H1 (cell line): ENCODE results near the gene HACE1. TPM values are rescaled to one million over a fixed set of nuclear protein-coding genes. Genes with fewer than 3 reads are reported as not detected.

Source experiments
- CTCF ChIA-PET: fragments of 300-600 bp; sonication (Branson Sonifier 250); formaldehyde crosslinking; loops from one replicate; lab custom pipeline; 2021; ENCODE audit not compliant: partially characterized antibody; lab: Charles Lee
- POLR2A ChIA-PET: fragments of 300-600 bp; sonication (Branson Sonifier 250); formaldehyde crosslinking; loops from one replicate; lab custom pipeline; 2021; ENCODE audit warnings: inconsistent platforms; ENCODE audit not compliant: partially characterized antibody; lab: Charles Lee
- DNase-seq, 2 experiments: peaks; one replicate each; pipeline versions ENCODE4 v3.0.0 to v3.0.0-alpha.2; 2010 to 2022; ENCODE audit warnings: low spot score in 2 of 2, low read depth in 1 of 2, mixed read lengths in 1 of 2
- FAIRE-seq: peaks from 2 replicates; lab custom pipeline; 2011; peaks lifted over from hg19 to GRCh38; lab: Jason Lieb, UNC
- H2AFZ ChIP-seq: 2 replicates; pipeline ENCODE4 v1.8.1; 2012; ENCODE audit warnings: low read length, inconsistent platforms
- H2AK5ac ChIP-seq: 2 replicates; pipeline ENCODE4 v1.6.1; 2013; ENCODE audit warnings: low read depth, low read length
- H2BK120ac ChIP-seq: replicated peaks from 2 replicates; pipeline ENCODE3; 2013; ENCODE audit warnings: low read depth, low read length, inconsistent platforms
- H2BK12ac ChIP-seq: 2 replicates; pipeline ENCODE4 v1.6.1; 2013; ENCODE audit warnings: low read depth, low read length
- H2BK15ac ChIP-seq: 2 replicates; pipeline ENCODE4 v1.6.1; 2013; ENCODE audit warnings: low read length
- H2BK20ac ChIP-seq: 2 replicates; pipeline ENCODE4 v1.6.1; 2013; ENCODE audit warnings: low read length
- H2BK5ac ChIP-seq: 2 replicates; pipeline ENCODE4 v1.6.1; 2013; ENCODE audit warnings: low read depth, low read length
- H3K14ac ChIP-seq: 2 replicates; pipeline ENCODE4 v1.6.1; 2013; ENCODE audit warnings: inconsistent platforms; ENCODE audit not compliant: insufficient read length
- H3K18ac ChIP-seq: 2 replicates; pipeline ENCODE4 v1.6.1; 2013; ENCODE audit warnings: low read length; ENCODE audit errors: extremely low read depth
- H3K23ac ChIP-seq: 2 replicates; pipeline ENCODE4 v1.6.1; 2013; ENCODE audit warnings: inconsistent platforms; ENCODE audit not compliant: insufficient read length
- H3K23me2 ChIP-seq: 2 replicates; pipeline ENCODE4 v1.6.1; 2013; ENCODE audit warnings: low read depth, low read length
- H3K27ac ChIP-seq: 2 replicates; pipeline ENCODE4 v1.6.1; 2011; ENCODE audit warnings: low read depth, low read length, inconsistent platforms
- H3K27me3 ChIP-seq, 4 experiments: replicated peaks in 1 of 4; 1 replicate in 1 of 4; 2 replicates in 3 of 4; pipeline versions ENCODE4 v1.6.1 to v1.8.1; 2011 to 2013; ENCODE audit warnings: low read length in 3 of 4, mild to moderate bottlenecking in 3 of 4, inconsistent platforms in 2 of 4, mixed read lengths in 2 of 4, moderate library complexity in 1 of 4; ENCODE audit not compliant: control insufficient read depth in 3 of 4, insufficient read depth in 3 of 4; ENCODE audit errors: extremely low read depth in 1 of 4
- H3K36me3 ChIP-seq, 4 experiments: 2 replicates each; pipeline versions ENCODE4 v1.6.1 to v1.8.1; 2011 to 2013; ENCODE audit warnings: mild to moderate bottlenecking in 4 of 4, low read length in 3 of 4, moderate library complexity in 2 of 4, control low read depth in 1 of 4, inconsistent platforms in 1 of 4; ENCODE audit not compliant: insufficient read depth in 4 of 4, control insufficient read depth in 2 of 4
- H3K4ac ChIP-seq: replicated peaks from 2 replicates; pipeline ENCODE3; 2013; ENCODE audit warnings: low read length, low read depth, mixed read lengths, inconsistent platforms; ENCODE audit not compliant: insufficient read length
- H3K4me1 ChIP-seq, 4 experiments: replicated peaks in 1 of 4; 1 replicate in 1 of 4; 2 replicates in 3 of 4; pipeline versions ENCODE4 v1.6.1 to v1.8.1; 2011 to 2013; ENCODE audit warnings: low read length in 3 of 4, inconsistent platforms in 2 of 4, mixed read lengths in 1 of 4; ENCODE audit not compliant: insufficient read depth in 4 of 4, control insufficient read depth in 3 of 4
- H3K4me2 ChIP-seq, 2 experiments: 2 replicates each; pipeline versions ENCODE4 v1.6.1 to v1.8.1; 2011 to 2013; ENCODE audit warnings: low read depth in 2 of 2, low read length in 2 of 2, control low read depth in 1 of 2, inconsistent platforms in 1 of 2, mild to moderate bottlenecking in 1 of 2; ENCODE audit not compliant: insufficient read depth in 1 of 2
- H3K4me3 ChIP-seq, 4 experiments: fragments of 200-600, 300-600 bp in 1 of 4; sonication (generic), shearing (Covaris generic), sonication (Bioruptor Twin) in 1 of 4; 2 replicates each; pipeline versions ENCODE4 v1.5.1 to v1.8.1; 2011 to 2016; ENCODE audit warnings: low read length in 4 of 4, low read depth in 3 of 4, control low read depth in 2 of 4, inconsistent platforms in 2 of 4, mild to moderate bottlenecking in 2 of 4, mixed read lengths in 1 of 4, moderate library complexity in 1 of 4; ENCODE audit not compliant: insufficient read depth in 2 of 4; ENCODE audit errors: extremely low read depth in 1 of 4
- H3K56ac ChIP-seq: replicated peaks from 2 replicates; pipeline ENCODE3; 2013; ENCODE audit warnings: low read depth, mild to moderate bottlenecking, mixed read lengths, low read length, inconsistent platforms; ENCODE audit not compliant: insufficient read length
- H3K79me1 ChIP-seq: 2 replicates; pipeline ENCODE4 v1.6.1; 2013; ENCODE audit warnings: low read depth, low read length, control low read depth
- H3K79me2 ChIP-seq, 2 experiments: 2 replicates each; pipeline versions ENCODE4 v1.6.1 to v1.8.1; 2012 to 2013; ENCODE audit warnings: low read length in 2 of 2, mild to moderate bottlenecking in 2 of 2, inconsistent platforms in 1 of 2; ENCODE audit not compliant: insufficient read depth in 2 of 2, control insufficient read depth in 1 of 2
- H3K9ac ChIP-seq, 4 experiments: replicated peaks in 1 of 4; 1 replicate in 1 of 4; 2 replicates in 3 of 4; pipeline versions ENCODE4 v1.6.1 to v1.8.1; 2011 to 2013; ENCODE audit warnings: low read depth in 3 of 4, low read length in 3 of 4, control low read depth in 2 of 4, mild to moderate bottlenecking in 2 of 4, moderate library complexity in 2 of 4, inconsistent platforms in 1 of 4; ENCODE audit errors: extremely low read depth in 1 of 4
- H3K9me3 ChIP-seq, 2 experiments: 2 replicates each; pipeline versions ENCODE4 v1.6.1 to v1.8.1; 2012 to 2013; ENCODE audit warnings: mild to moderate bottlenecking in 2 of 2, moderate library complexity in 2 of 2, control low read depth in 1 of 2, inconsistent platforms in 1 of 2, low read depth in 1 of 2, low read length in 1 of 2, mixed read lengths in 1 of 2; ENCODE audit not compliant: insufficient read depth in 2 of 2
- H4K20me1 ChIP-seq, 2 experiments: replicated peaks in 1 of 2; 2 replicates each; pipeline versions ENCODE3 to v1.8.1; 2011 to 2013; ENCODE audit warnings: inconsistent platforms in 2 of 2, low read length in 2 of 2, mild to moderate bottlenecking in 1 of 2; ENCODE audit not compliant: insufficient read depth in 2 of 2, control insufficient read depth in 1 of 2
- H4K5ac ChIP-seq: 2 replicates; pipeline ENCODE4 v1.6.1; 2013; ENCODE audit warnings: low read length, low read depth, mixed read lengths, inconsistent platforms; ENCODE audit not compliant: insufficient read length
- H4K8ac ChIP-seq: 2 replicates; pipeline ENCODE4 v1.8.0; 2013; ENCODE audit warnings: mild to moderate bottlenecking, moderate library complexity, low read length, inconsistent platforms; ENCODE audit not compliant: insufficient read depth; ENCODE audit errors: extremely low read depth
- H4K91ac ChIP-seq: replicated peaks from 2 replicates; pipeline ENCODE3; 2013; ENCODE audit warnings: low read length, mixed read lengths, inconsistent platforms; ENCODE audit not compliant: insufficient read length
- MAX ChIP-seq: IDR thresholded peaks from 2 replicates; pipeline ENCODE4 v1.6.1; 2012; ENCODE audit warnings: inconsistent platforms
- SUZ12 ChIP-seq: fragments of 200-600 bp; sonication (generic); IDR thresholded peaks from 2 replicates; pipeline ENCODE4 v1.6.1; 2012; ENCODE audit warnings: mild to moderate bottlenecking, inconsistent platforms, low read length, moderate library complexity, mixed read lengths
- WGBS, 2 experiments: shearing (Covaris generic) in 1 of 2; methylation state at CpG; one replicate each; pipeline versions ENCODE4 v1.1.6 to v1.1.7; 2013 to 2015; ENCODE audit warnings: low lambda C conversion rate in 2 of 2, mixed read lengths in 2 of 2, inconsistent platforms in 1 of 2, low coverage in 1 of 2, missing lambda C conversion rate in 1 of 2; ENCODE audit not compliant: insufficient replicate concordance in 2 of 2, insufficient coverage in 1 of 2, insufficient read length in 1 of 2; ENCODE audit errors: extremely low coverage in 1 of 2, missing lambda C conversion rate in 1 of 2; 5-methylcytosine and 5-hydroxymethylcytosine counted together
- polyA plus RNA-seq, 7 experiments: library from polyadenylated mRNA; depleted of rRNA in 3 of 7; stranded (reverse) in 5 of 7; unstranded in 2 of 7; fragments of >200 nt in 5 of 7; fragments of 200-250 nt in 2 of 7; gene quantifications; 1 replicate in 5 of 7; 2 replicates in 1 of 7; 4 replicates in 1 of 7; pipeline versions ENCODE4 v1.2.1 to v1.2.3, GENCODE V29; 2011 to 2013; ENCODE audit warnings: missing spikeins in 2 of 7, mixed read lengths in 2 of 7
- total RNA-seq: library from RNA; stranded (reverse); fragmentation: NEBNext Ultra II Directional; extraction: Animal tissue kit (Norgen Biotek cat#: 25700); gene quantifications from 2 replicates; pipeline ENCODE4 v1.2.1, GENCODE V29; 2021

HACE1 gene
- total and polyA plus RNA-seq, 2 of the 8 experiments (the other 6 are each of a cell fraction or from before 2014, with no cell fraction given), result 7.1 to 21.3 TPM

GRCh38 chr6:104887350-104887749 lies 27.6 kb upstream of the HACE1 start:
- Histone ChIP-seq H3K79me2 (no peaks in the 10 kb centered on the region), H3K18ac (no peak overlapping the region)
- 95% methylated on average over 5 of the region's 7 CpGs; no CpG with 5 or more reads in 1 of the 2 experiments for WGBS, 2 experiments
- TF ChIP-seq MAX, result peak; percentile 20; the same call in 1 of the 2 replicates
- no peak for TF ChIP-seq SUZ12
- TF ChIP-seq, all 59 proteins: peak for 1
- Histone ChIP-seq H2BK12ac (no peak overlapping the region), H2BK120ac (no peak overlapping the region), H4K8ac (no peak overlapping the region), H3K23ac (no peak overlapping the region), H3K9me3 (peaks cover 6 to 14% of the 10 kb centered on the region in 2 experiments; a peak in 3 of 4 replicates), H2BK5ac (no peak overlapping the region), H3K4me3 (no peak overlapping the region), H3K4ac (no peak overlapping the region), H3K36me3 (peaks cover 0 to 4% (median 0%) of the 10 kb centered on the region in 4 experiments; a peak in 1 of 8 replicates), H4K91ac (no peak overlapping the region), H2AK5ac (no peak overlapping the region), H3K9ac (no peak overlapping the region), H2BK20ac (no peak overlapping the region), H2AFZ (no peak overlapping the region), H3K79me1 (no peaks in the 10 kb centered on the region), H3K56ac (no peak overlapping the region), H3K14ac (no peak overlapping the region), H4K20me1 (no peaks in the 10 kb centered on the region), H2BK15ac (no peak overlapping the region), H3K23me2 (no peaks in the 10 kb centered on the region), H3K27me3 (no peaks in the 10 kb centered on the region), H3K4me1 (no peaks in the 10 kb centered on the region), H4K5ac (no peak overlapping the region), H3K27ac (no peak overlapping the region), H3K4me2 (no peak overlapping the region)
- FAIRE-seq, result peak; percentile 55
- POLR2A ChIA-PET, result no interaction called here
- DNase-seq, result no peak
- CTCF ChIA-PET, result no interaction called here
